ENCODE data around the gene MOK. TPM values are rescaled to one million over a fixed set of nuclear protein-coding genes. Genes with fewer than 3 reads are reported as not detected.
A peak's percentile ranks its signal among the peaks of the same experiment; 100 is the strongest.

MOK gene
- total RNA-seq, 2 donors from 2014 or later: 4.8 to 6.9 TPM

DNA sequence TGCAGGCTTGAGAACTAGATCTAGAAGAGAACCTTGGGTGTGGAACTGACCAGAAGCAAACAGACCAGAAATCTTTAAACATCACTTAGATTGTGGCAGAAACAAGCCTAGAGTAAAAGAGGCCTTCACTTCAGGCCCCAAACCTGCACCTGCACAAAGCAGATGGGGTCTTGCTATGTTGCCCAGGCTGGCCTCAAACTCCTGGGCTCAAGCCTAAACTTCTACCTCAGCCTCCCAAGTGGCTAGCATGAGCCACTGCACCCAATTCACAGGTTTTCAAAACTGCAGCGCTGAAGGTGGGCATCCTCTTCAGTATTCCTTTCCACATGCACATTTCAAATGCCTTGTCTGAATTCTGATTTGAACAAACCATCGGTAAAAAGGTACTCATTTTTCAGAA is 19.9 kb downstream of the MOK start:
- H3K9ac ChIP-seq (ENCODE audit: low read depth in 2 of 2, low read length in 2 of 2): no peak overlapping the region
- no peak for DNase-seq
- no peaks in the 10 kb centered on the region for H3K9me3 ChIP-seq
- TF ChIP-seq, protein P1, sequence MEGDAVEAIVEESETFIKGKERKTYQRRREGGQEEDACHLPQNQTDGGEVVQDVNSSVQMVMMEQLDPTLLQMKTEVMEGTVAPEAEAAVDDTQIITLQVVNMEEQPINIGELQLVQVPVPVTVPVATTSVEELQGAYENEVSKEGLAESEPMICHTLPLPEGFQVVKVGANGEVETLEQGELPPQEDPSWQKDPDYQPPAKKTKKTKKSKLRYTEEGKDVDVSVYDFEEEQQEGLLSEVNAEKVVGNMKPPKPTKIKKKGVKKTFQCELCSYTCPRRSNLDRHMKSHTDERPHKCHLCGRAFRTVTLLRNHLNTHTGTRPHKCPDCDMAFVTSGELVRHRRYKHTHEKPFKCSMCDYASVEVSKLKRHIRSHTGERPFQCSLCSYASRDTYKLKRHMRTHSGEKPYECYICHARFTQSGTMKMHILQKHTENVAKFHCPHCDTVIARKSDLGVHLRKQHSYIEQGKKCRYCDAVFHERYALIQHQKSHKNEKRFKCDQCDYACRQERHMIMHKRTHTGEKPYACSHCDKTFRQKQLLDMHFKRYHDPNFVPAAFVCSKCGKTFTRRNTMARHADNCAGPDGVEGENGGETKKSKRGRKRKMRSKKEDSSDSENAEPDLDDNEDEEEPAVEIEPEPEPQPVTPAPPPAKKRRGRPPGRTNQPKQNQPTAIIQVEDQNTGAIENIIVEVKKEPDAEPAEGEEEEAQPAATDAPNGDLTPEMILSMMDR (IDR thresholded peaks at IDR 0.05): no peak
- H3K27ac ChIP-seq: no peak overlapping the region
- no peaks in the 10 kb centered on the region for H3K4me1 ChIP-seq
- no peaks in the 10 kb centered on the region for H3K36me3 ChIP-seq
- intact Hi-C loops (cut with DNase I): no loop called here
- no peaks in the 10 kb centered on the region for H3K27me3 ChIP-seq
- no peak overlapping the region for H3K4me3 ChIP-seq

DNA sequence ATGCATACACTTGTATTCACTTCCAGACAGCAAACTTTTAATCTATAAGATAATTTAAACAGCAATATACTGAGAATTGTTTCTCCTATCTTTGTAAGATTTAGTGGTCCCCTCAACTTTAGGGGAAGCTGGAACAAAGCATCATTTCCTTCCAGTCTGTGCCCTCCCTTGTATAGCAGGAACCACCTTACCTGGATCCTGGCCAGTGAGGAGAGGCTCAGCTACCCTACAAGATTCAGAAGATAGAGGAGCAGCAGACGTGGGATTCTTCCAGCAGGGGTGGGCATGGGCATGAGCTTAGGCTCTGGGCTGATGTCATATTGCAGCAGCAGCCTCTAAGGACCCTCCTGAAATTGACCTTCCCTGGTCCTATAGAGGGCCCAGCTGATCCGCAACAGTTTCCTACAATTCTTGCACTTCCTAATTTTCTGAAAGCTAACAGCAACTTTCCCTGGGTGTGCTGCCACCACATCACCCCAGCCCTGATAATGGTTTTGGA is 21.3 kb downstream of the MOK start:
- no peak overlapping the region for H3K9ac ChIP-seq (ENCODE audit: low read depth in 2 of 2, low read length in 2 of 2)
- TF ChIP-seq, protein P1 (IDR thresholded peaks at IDR 0.05): no peak
- no peak overlapping the region for H3K4me3 ChIP-seq
- H3K4me1 ChIP-seq: no peaks in the 10 kb centered on the region
- H3K27me3 ChIP-seq: no peaks in the 10 kb centered on the region
- intact Hi-C loops (cut with DNase I): no loop called here
- no peak overlapping the region for H3K27ac ChIP-seq
- no peak for DNase-seq
- no peaks in the 10 kb centered on the region for H3K9me3 ChIP-seq
- H3K36me3 ChIP-seq: no peaks in the 10 kb centered on the region

DNA sequence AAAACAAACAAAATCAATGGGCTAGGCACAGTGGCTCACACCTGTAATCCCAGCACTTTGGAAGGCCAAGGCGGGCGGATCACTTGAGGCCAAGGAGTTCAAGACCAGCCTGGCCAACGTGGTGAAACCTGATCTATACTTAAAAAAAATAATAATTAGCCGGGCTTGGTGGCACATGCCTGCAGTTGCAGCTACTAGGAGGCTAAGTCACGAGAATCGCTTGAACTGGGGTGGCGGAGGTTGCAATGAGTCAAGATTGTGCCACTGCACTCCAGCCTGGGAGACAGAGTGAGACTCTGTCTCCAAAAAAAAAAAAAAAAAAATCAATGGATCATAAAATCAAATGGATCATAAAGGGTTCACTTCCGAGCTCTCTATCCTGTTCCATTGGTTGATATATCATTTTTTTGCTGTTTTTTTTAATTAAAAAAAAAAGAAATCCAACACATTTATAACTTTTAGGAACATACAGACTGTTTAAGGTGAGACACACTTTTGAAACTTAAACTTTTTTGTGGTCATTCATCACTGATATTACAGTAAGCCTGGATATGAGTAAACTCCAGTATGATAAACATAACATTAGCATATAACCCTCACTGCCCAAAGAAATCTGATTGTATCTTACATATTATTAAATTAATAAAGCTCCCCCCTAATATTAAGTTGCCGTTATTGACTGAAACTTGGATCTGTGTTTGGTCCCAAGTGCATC is 22.1 kb downstream of the MOK start:
- intact Hi-C loops (cut with DNase I): no loop called here
- TF ChIP-seq, protein P1 (IDR thresholded peaks at IDR 0.05): no peak

DNA sequence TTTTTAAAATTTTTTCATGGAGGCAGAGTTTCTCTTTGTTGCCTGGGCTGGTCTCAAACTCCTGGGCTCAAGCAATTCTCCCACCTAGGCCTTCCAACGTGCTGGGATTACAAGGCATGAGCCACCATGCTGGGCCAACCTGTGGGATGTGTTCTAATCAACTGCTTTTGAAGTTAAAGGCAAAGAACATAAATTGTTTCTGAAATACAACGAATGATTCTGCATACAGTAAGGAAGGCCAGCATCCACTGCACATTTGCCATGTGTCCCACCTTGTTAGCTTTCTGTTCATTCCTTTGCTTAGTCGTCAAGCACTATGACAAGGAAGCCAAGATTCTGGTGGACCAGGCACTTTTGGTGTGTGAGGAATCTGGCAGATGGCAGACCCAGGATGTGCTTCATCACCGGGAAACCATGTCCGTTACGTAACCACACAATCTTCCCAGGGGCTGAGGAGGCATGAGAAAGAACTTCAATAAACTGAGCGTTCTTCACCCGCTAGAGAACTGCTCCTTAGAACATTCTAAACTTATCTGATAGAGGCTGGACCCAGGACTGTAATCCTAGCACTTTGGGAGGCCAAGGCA is 24.5 kb downstream of the MOK start:
- Histone ChIP-seq H3K4me3 (no peak overlapping the region), H3K27me3 (no peaks in the 10 kb centered on the region), H3K27ac (no peak overlapping the region), H3K36me3 (no peaks in the 10 kb centered on the region), H3K9me3 (no peaks in the 10 kb centered on the region), H3K4me1 (no peaks in the 10 kb centered on the region), H3K9ac (ENCODE audit: low read depth in 2 of 2, low read length in 2 of 2) (no peak overlapping the region)
- no peak for DNase-seq
- TF ChIP-seq, protein P1 (IDR thresholded peaks at IDR 0.05): no peak
- intact Hi-C loops (cut with DNase I): no loop called here

More for the DNA sequence above, 22.1 kb downstream of the MOK start:
- no peak for DNase-seq
- no peaks in the 10 kb centered on the region for H3K4me1 ChIP-seq
- no peaks in the 10 kb centered on the region for H3K27me3 ChIP-seq
- H3K9me3 ChIP-seq: no peaks in the 10 kb centered on the region
- H3K36me3 ChIP-seq: no peaks in the 10 kb centered on the region
- no peak overlapping the region for H3K27ac ChIP-seq
- no peak overlapping the region for H3K9ac ChIP-seq (ENCODE audit: low read depth in 2 of 2, low read length in 2 of 2)
- H3K4me3 ChIP-seq: no peak overlapping the region

DNA sequence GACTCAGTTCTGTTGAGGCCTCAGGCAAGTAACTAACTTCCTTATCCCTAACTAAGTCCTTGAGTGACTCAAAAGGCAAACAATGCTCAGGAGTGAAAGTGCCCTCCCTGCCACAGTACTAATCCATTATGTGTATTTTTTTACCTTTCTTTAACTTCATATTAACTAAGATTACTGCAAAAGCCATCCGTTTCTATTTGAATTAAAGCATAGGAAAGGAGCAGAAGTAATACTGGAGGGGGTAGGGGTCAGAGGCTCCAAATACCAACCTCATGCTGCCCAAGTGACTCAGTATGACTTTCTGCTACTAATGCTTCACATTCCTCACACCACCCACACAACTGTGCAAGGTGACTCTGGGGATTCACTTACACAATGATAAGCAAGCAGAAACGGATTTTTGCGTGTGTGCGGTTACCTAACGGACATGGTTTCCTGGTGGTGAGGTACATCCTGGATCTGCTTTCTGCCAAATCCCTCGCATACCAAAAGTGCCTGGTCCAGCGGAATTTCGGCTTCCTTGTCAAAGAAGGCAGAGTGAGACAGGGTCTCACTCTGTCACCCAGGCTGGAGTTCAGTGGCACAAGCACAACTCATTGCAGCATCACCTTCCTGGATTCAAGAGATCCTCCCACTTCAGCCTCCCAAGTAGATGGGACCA is 25.1 kb downstream of the MOK start:
- Histone ChIP-seq H3K9me3 (no peaks in the 10 kb centered on the region), H3K36me3 (no peaks in the 10 kb centered on the region), H3K4me3 (no peak overlapping the region), H3K27ac (peak overlapping the region; percentile 1), H3K9ac (ENCODE audit: low read depth in 2 of 2, low read length in 2 of 2) (no peak overlapping the region), H3K27me3 (no peaks in the 10 kb centered on the region), H3K4me1 (no peaks in the 10 kb centered on the region)
- DNase-seq: no peak
- TF ChIP-seq, protein P1 (IDR thresholded peaks at IDR 0.05): no peak
- intact Hi-C loops (cut with DNase I): no loop called here
